ENCODE data around the gene HYAL4. TPM values are rescaled to one million over a fixed set of nuclear protein-coding genes. Genes with fewer than 3 reads are reported as not detected.
"Not testable (repeated sequence)": the region's sequence is repeated elsewhere in the genome, so short reads cannot be mapped to it uniquely, and the experiment has no call there.

HYAL4 gene
- total RNA-seq, 1 experiment from 2014 or later: not detected

DNA sequence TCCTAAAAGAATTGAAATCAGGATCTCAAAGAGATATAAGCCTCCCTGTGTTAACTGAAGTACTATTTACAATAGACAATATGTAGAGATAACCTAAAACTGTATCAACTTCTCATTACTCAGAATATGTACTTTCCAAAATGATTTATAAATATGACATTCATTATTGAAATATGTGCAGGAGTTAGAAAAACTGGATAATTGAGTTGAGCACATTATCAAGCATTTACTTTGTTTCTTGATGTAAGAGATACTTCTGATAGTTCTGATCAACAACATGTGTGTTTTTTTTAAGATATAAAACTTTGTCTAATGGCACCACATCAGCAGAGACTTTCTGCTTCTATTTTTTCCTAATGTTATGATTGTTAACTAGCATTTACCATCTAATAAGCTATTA lies 38.2 kb downstream of the HYAL4 start:
- in situ Hi-C loops (cut with HindIII; ENCODE audit: low pct_unique_long_range_greater_than_20kb, low sequenced_read_pairs): no loop called here
- Histone ChIP-seq H3K27me3 (ENCODE audit: control insufficient read depth, insufficient read depth, low read length) (no peaks in the 10 kb centered on the region), H3K4me1 (ENCODE audit: control insufficient read depth, insufficient read depth, low read length) (no peaks in the 10 kb centered on the region), H3K36me3 (ENCODE audit: control insufficient read depth, insufficient read depth, low read length) (no peaks in the 10 kb centered on the region), H3K9me3 (ENCODE audit: control insufficient read depth, insufficient read depth, low read depth, low read length) (no peaks in the 10 kb centered on the region), H3K27ac (ENCODE audit: low read length) (no peak overlapping the region), H3K4me3 (ENCODE audit: low read depth in 2 of 2, low read length in 2 of 2) (no peak overlapping the region)
- no peak for DNase-seq (ENCODE audit: low read depth, low spot score)
- no peak for TF ChIP-seq SIN3A (IDR thresholded peaks at IDR 0.05; ENCODE audit: borderline replicate concordance, insufficient read depth, low read depth, low read length)
- no peak for TF ChIP-seq POLR2AphosphoS5 (IDR thresholded peaks at IDR 0.05; ENCODE audit: low read depth, low read length)
- TF ChIP-seq CTCF (IDR thresholded peaks at IDR 0.05): no peak
- TF ChIP-seq TCF7L2 (IDR thresholded peaks at IDR 0.05; ENCODE audit: low read depth, low read length): no peak
- TF ChIP-seq, protein P1, sequence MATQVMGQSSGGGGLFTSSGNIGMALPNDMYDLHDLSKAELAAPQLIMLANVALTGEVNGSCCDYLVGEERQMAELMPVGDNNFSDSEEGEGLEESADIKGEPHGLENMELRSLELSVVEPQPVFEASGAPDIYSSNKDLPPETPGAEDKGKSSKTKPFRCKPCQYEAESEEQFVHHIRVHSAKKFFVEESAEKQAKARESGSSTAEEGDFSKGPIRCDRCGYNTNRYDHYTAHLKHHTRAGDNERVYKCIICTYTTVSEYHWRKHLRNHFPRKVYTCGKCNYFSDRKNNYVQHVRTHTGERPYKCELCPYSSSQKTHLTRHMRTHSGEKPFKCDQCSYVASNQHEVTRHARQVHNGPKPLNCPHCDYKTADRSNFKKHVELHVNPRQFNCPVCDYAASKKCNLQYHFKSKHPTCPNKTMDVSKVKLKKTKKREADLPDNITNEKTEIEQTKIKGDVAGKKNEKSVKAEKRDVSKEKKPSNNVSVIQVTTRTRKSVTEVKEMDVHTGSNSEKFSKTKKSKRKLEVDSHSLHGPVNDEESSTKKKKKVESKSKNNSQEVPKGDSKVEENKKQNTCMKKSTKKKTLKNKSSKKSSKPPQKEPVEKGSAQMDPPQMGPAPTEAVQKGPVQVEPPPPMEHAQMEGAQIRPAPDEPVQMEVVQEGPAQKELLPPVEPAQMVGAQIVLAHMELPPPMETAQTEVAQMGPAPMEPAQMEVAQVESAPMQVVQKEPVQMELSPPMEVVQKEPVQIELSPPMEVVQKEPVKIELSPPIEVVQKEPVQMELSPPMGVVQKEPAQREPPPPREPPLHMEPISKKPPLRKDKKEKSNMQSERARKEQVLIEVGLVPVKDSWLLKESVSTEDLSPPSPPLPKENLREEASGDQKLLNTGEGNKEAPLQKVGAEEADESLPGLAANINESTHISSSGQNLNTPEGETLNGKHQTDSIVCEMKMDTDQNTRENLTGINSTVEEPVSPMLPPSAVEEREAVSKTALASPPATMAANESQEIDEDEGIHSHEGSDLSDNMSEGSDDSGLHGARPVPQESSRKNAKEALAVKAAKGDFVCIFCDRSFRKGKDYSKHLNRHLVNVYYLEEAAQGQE (IDR thresholded peaks at IDR 0.05; ENCODE audit: insufficient read depth in 1 of 2, low read depth in 2 of 2, low read length in 1 of 2): no peak
- no TSS peak for BruUV-seq (replicated peaks)
- POLR2A ChIA-PET: no interaction called here
- CTCF ChIA-PET: no interaction called here
- intact Hi-C loops (cut with micrococcal nuclease; ENCODE audit: unreplicated experiment): no loop called here
- no peak for ATAC-seq

DNA sequence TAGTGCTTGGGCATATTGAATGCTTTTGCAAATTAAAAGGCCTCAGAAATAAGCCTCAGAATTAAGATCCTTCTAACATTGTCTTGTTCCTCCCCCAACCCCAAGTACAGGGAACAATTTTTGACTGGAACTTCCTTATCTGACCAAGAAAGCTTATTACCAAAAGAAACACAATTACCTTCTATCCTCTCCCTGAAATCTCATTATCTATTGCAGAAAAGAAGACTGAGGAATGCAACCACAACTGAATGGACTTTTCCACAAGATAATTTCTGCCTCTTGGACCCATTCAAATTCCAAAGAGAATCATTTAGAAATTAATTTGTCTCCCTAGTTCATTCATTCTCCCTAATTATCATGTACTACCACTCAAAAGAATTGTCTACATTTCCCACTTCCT lies 43.2 kb downstream of the HYAL4 start:
- intact Hi-C loops (cut with micrococcal nuclease; ENCODE audit: unreplicated experiment) (no loop called here), in situ Hi-C loops (cut with HindIII; ENCODE audit: low pct_unique_long_range_greater_than_20kb, low sequenced_read_pairs) (no loop called here)
- Histone ChIP-seq H3K4me1 (ENCODE audit: control insufficient read depth, insufficient read depth, low read length) (no peaks in the 10 kb centered on the region), H3K27ac (ENCODE audit: low read length) (no peak overlapping the region), H3K27me3 (ENCODE audit: control insufficient read depth, insufficient read depth, low read length) (no peaks in the 10 kb centered on the region), H3K36me3 (ENCODE audit: control insufficient read depth, insufficient read depth, low read length) (no peaks in the 10 kb centered on the region), H3K9me3 (ENCODE audit: control insufficient read depth, insufficient read depth, low read depth, low read length) (no peaks in the 10 kb centered on the region), H3K4me3 (ENCODE audit: low read depth in 2 of 2, low read length in 2 of 2) (no peak overlapping the region)
- ChIA-PET POLR2A (no interaction called here), CTCF (no interaction called here)
- ATAC-seq: no peak
- no peak for TF ChIP-seq CTCF (IDR thresholded peaks at IDR 0.05)
- TF ChIP-seq SIN3A (IDR thresholded peaks at IDR 0.05; ENCODE audit: borderline replicate concordance, insufficient read depth, low read depth, low read length): no peak
- TF ChIP-seq, protein P1 (IDR thresholded peaks at IDR 0.05; ENCODE audit: insufficient read depth in 1 of 2, low read depth in 2 of 2, low read length in 1 of 2): no peak
- no peak for TF ChIP-seq POLR2AphosphoS5 (IDR thresholded peaks at IDR 0.05; ENCODE audit: low read depth, low read length)
- no peak for TF ChIP-seq TCF7L2 (IDR thresholded peaks at IDR 0.05; ENCODE audit: low read depth, low read length)
- BruUV-seq (replicated peaks): no TSS peak
- no peak for DNase-seq (ENCODE audit: low read depth, low spot score)

DNA sequence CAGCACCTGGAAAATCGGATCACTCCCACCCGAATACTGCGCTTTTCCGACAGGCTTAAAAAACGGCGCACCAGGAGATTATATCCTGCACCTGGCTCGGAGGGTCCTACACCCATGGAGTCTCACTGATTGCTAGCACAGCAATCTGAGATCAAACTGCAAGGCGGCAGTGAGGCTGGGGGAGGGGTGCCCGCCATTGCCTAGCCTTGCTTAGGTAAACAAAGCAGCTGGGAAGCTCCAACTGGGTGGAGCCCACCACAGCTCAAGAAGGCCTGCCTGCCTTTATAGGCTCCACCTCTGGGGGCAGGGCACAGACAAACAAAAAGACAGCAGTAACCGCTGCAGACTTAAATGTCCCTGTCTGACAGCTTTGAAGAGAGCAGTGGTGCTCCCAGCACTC lies 49.8 kb downstream of the HYAL4 start:
- H3K4me1 ChIP-seq (ENCODE audit: control insufficient read depth, insufficient read depth, low read length); ATAC-seq; H3K27ac ChIP-seq (ENCODE audit: low read length); H3K4me3 ChIP-seq (ENCODE audit: low read depth in 2 of 2, low read length in 2 of 2); H3K27me3 ChIP-seq (ENCODE audit: control insufficient read depth, insufficient read depth, low read length); CTCF ChIA-PET; intact Hi-C loops (cut with micrococcal nuclease; ENCODE audit: unreplicated experiment); in situ Hi-C loops (cut with HindIII; ENCODE audit: low pct_unique_long_range_greater_than_20kb, low sequenced_read_pairs); POLR2A ChIA-PET; DNase-seq (ENCODE audit: low read depth, low spot score); BruUV-seq (replicated peaks); H3K36me3 ChIP-seq (ENCODE audit: control insufficient read depth, insufficient read depth, low read length); H3K9me3 ChIP-seq (ENCODE audit: control insufficient read depth, insufficient read depth, low read depth, low read length): not testable (repeated sequence)

Measured in Panc1 (cell line).